PC-3 (cell line): Measurements from ENCODE around the gene HPCA. TPM values are rescaled to one million over a fixed set of nuclear protein-coding genes. Genes with fewer than 3 reads are reported as not detected.

ENCODE experiments used
- ATAC-seq: fragments of 200-7000 bp; cut with Tn5 transposase; 2 replicates; pipeline ENCODE4 v1.9.1; 2020; ENCODE audit warnings: mild to moderate bottlenecking, moderate library complexity
- BruUV-seq: library from RNA; stranded (reverse); fragments of 400-500 nt; replicated peaks from 2 replicates; lab custom pipeline; 2021; lab: Mats Ljungman, UMichigan
- CTCF ChIA-PET: fragments of 300-600 bp; sonication (Branson Sonifier 250); formaldehyde crosslinking; loops from one replicate; lab custom pipeline; 2022; ENCODE audit warnings: antibody characterized with exemption; lab: Charles Lee
- POLR2A ChIA-PET: fragments of 300-600 bp; sonication (Branson Sonifier 250); formaldehyde crosslinking; loops from one replicate; lab custom pipeline; 2022; ENCODE audit warnings: antibody characterized with exemption; ENCODE audit not compliant: unreplicated experiment; lab: Charles Lee
- DNase-seq: peaks from one replicate; pipeline ENCODE4 v3.0.0-alpha.2; 2015
- H2AFZ ChIP-seq: fragments of 300-600 bp; sonication (generic); 2 replicates; pipeline ENCODE4 v1.6.0; 2016; ENCODE audit warnings: antibody characterized with exemption, low read length
- H3F3A ChIP-seq: fragments of 300-600 bp; sonication (generic); one replicate; pipeline ENCODE4 v1.6.0; 2017; ENCODE audit warnings: antibody characterized with exemption, low read length, control low read depth, mild to moderate bottlenecking; ENCODE audit not compliant: unreplicated experiment
- H3K27ac ChIP-seq: fragments of 300-600 bp; sonication (generic); 2 replicates; pipeline ENCODE4 v1.5.1; 2016; ENCODE audit warnings: mild to moderate bottlenecking, low read length
- H3K27me3 ChIP-seq: fragments of 300-600 bp; sonication (generic); 2 replicates; pipeline ENCODE4 v1.6.1; 2016; ENCODE audit warnings: low read length, mixed read lengths
- H3K36me3 ChIP-seq: fragments of 300-600 bp; sonication (generic); 2 replicates; pipeline ENCODE4 v1.6.1; 2016; ENCODE audit warnings: low read depth, mixed run types, low read length, mixed read lengths
- H3K4me1 ChIP-seq: fragments of 300-600 bp; sonication (generic); 2 replicates; pipeline ENCODE4 v1.5.1; 2016; ENCODE audit warnings: low read length; ENCODE audit not compliant: insufficient read depth
- H3K4me2 ChIP-seq: fragments of 300-600 bp; sonication (generic); 2 replicates; pipeline ENCODE4 v1.6.0; 2016; ENCODE audit warnings: low read length
- H3K4me3 ChIP-seq: fragments of 300-600 bp; sonication (generic); 2 replicates; pipeline ENCODE4 v1.5.1; 2016; ENCODE audit warnings: mild to moderate bottlenecking, low read length, mixed read lengths
- H3K79me2 ChIP-seq: fragments of 300-600 bp; sonication (generic); 2 replicates; pipeline ENCODE4 v1.6.1; 2017; ENCODE audit warnings: low read length, mixed read lengths
- H3K9ac ChIP-seq: fragments of 300-600 bp; sonication (generic); 2 replicates; pipeline ENCODE4 v1.6.0; 2016; ENCODE audit warnings: mild to moderate bottlenecking, low read length
- H3K9me2 ChIP-seq: fragments of 300-600 bp; sonication (generic); replicated peaks from 2 replicates; pipeline ENCODE4 v1.6.1; 2016; ENCODE audit warnings: mixed run types, low read length, mixed read lengths
- H3K9me3 ChIP-seq: fragments of 300-600 bp; sonication (generic); 2 replicates; pipeline ENCODE4 v1.6.1; 2016; ENCODE audit warnings: low read length, mixed read lengths
- H4K20me1 ChIP-seq: fragments of 300-600 bp; sonication (generic); 2 replicates; pipeline ENCODE4 v1.6.1; 2016; ENCODE audit warnings: low read length, mixed read lengths
- EZH2 ChIP-seq: fragments of 300-600 bp; sonication (generic); IDR thresholded peaks from one replicate; pipeline ENCODE4 v1.6.1; 2017; ENCODE audit warnings: antibody characterized with exemption, mild to moderate bottlenecking, low read length; ENCODE audit not compliant: unreplicated experiment
- EZH2phosphoT487 ChIP-seq: fragments of 300-600 bp; sonication (generic); IDR thresholded peaks from 2 replicates; pipeline ENCODE4 v1.6.1; 2018; ENCODE audit warnings: mild to moderate bottlenecking, antibody characterized with exemption, low read length, borderline replicate concordance
- intact Hi-C: fragments of 100-400 bp; cut with micrococcal nuclease; formaldehyde crosslinking; loops from 2 replicates; pipeline ENCODE4 v1.9.0; 2023
- total RNA-seq: library from RNA; depleted of rRNA; stranded (reverse); fragments of >200 nt; gene quantifications from 2 replicates; pipeline ENCODE4 v1.2.3, GENCODE V29; 2014
- TF ChIP-seq, protein P1 (sequence below): fragments of 300-600 bp; sonication (generic); conservative IDR thresholded peaks from 2 replicates; pipeline ENCODE4 v1.5.1; 2017; ENCODE audit warnings: antibody characterized with exemption, low read depth, mild to moderate bottlenecking, low read length

The HPCA gene
- total RNA-seq, 1 experiment from 2014 or later: not detected

GRCh38 chr1:32900956-32901822 is 14.9 kb downstream of the HPCA start, which contains the start of gene TMEM54:
Gene TMEM54 (minus strand): TSS chr1:32901389. CDS start chr1:32901238, 151 bp downstream.
- H3K27me3 ChIP-seq: no peaks in the 10 kb centered on the region
- peak within 1 kb of the TSS; percentile 77 for H3K9ac ChIP-seq
- peak within 1 kb of the TSS; percentile 99 for H2AFZ ChIP-seq
- peaks cover 13% of the 10 kb centered on the region for H3K79me2 ChIP-seq
- H3K27ac ChIP-seq: no peak within 1 kb of the TSS
- peak within 1 kb of the TSS; percentile 92 for H3K4me3 ChIP-seq
- H3K9me3 ChIP-seq: no peaks in the 10 kb centered on the region
- BruUV-seq: no TSS peak
- DNase-seq (peak; percentile 76), ATAC-seq (peak; percentile 79)
- CTCF ChIA-PET: no interaction called here
- H3F3A ChIP-seq: no peaks in the 10 kb centered on the region
- H3K9me2 ChIP-seq: no peaks in the 10 kb centered on the region
- POLR2A ChIA-PET: no interaction called here
- H3K36me3 ChIP-seq: no peaks in the 10 kb centered on the region
- peaks cover 10% of the 10 kb centered on the region for H3K4me1 ChIP-seq
- H4K20me1 ChIP-seq: no peaks in the 10 kb centered on the region
- intact Hi-C loops: no loop called here
- TF ChIP-seq, protein P1, sequence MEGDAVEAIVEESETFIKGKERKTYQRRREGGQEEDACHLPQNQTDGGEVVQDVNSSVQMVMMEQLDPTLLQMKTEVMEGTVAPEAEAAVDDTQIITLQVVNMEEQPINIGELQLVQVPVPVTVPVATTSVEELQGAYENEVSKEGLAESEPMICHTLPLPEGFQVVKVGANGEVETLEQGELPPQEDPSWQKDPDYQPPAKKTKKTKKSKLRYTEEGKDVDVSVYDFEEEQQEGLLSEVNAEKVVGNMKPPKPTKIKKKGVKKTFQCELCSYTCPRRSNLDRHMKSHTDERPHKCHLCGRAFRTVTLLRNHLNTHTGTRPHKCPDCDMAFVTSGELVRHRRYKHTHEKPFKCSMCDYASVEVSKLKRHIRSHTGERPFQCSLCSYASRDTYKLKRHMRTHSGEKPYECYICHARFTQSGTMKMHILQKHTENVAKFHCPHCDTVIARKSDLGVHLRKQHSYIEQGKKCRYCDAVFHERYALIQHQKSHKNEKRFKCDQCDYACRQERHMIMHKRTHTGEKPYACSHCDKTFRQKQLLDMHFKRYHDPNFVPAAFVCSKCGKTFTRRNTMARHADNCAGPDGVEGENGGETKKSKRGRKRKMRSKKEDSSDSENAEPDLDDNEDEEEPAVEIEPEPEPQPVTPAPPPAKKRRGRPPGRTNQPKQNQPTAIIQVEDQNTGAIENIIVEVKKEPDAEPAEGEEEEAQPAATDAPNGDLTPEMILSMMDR: 0 out of 2 replicates have a peak, but pooled peaks have one; percentile 9
- TF ChIP-seq EZH2phosphoT487 (no peak), EZH2 (no peak)
- peak within 1 kb of the TSS; percentile 100 for H3K4me2 ChIP-seq

GRCh38 chr1:32901823-32902534 is 15.7 kb downstream of the HPCA start:
- H3F3A ChIP-seq: no peaks in the 10 kb centered on the region
- intact Hi-C loops: no loop called here
- BruUV-seq: TSS peak; percentile 63
- no peak for ATAC-seq
- no peaks in the 10 kb centered on the region for H3K9me2 ChIP-seq
- POLR2A ChIA-PET: no interaction called here
- H3K36me3 ChIP-seq: no peaks in the 10 kb centered on the region
- H2AFZ ChIP-seq: peak overlapping the region; percentile 99
- H3K9ac ChIP-seq: peak overlapping the region; percentile 76
- H4K20me1 ChIP-seq: no peaks in the 10 kb centered on the region
- no peak for DNase-seq
- peaks cover 13% of the 10 kb centered on the region for H3K79me2 ChIP-seq
- TF ChIP-seq, protein P1: no peak
- TF ChIP-seq EZH2phosphoT487 (no peak), EZH2 (no peak)
- H3K4me2 ChIP-seq: peak overlapping the region; percentile 99
- H3K9me3 ChIP-seq: no peaks in the 10 kb centered on the region
- CTCF ChIA-PET: no interaction called here
- H3K27me3 ChIP-seq: no peaks in the 10 kb centered on the region
- no peak overlapping the region for H3K27ac ChIP-seq
- peaks cover 10% of the 10 kb centered on the region for H3K4me1 ChIP-seq
- H3K4me3 ChIP-seq: peak overlapping the region; percentile 80
